OCI-LY1 (cell line): ENCODE results near the gene FANCC.
"Not testable (repeated sequence)": the region's sequence is repeated elsewhere in the genome, so short reads cannot be mapped to it uniquely, and the experiment has no call there.

Experiments used
- H2AFZ ChIP-seq: fragments of 200-600 bp; sonication (generic), shearing (Covaris generic); 2 replicates; pipeline ENCODE4 v1.6.0; 2014; ENCODE audit warnings: antibody characterized with exemption, mild to moderate bottlenecking, low read length
- H3F3A ChIP-seq: fragments of 200-600 bp; sonication (generic), shearing (Covaris generic); 2 replicates; pipeline ENCODE4 v1.6.0; 2014; ENCODE audit warnings: mild to moderate bottlenecking, antibody characterized with exemption, low read length, moderate library complexity; ENCODE audit not compliant: insufficient read depth
- H3K27ac ChIP-seq: fragments of 200-600 bp; sonication (generic); 2 replicates; pipeline ENCODE4 v1.5.1; 2014; ENCODE audit warnings: low read length, mixed run types, mild to moderate bottlenecking, low read depth; ENCODE audit not compliant: poor library complexity, severe bottlenecking
- H3K27me3 ChIP-seq: fragments of 200-600 bp; sonication (generic); 2 replicates; pipeline ENCODE4 v1.6.0; 2014; ENCODE audit warnings: antibody characterized with exemption, mild to moderate bottlenecking, low read length, moderate library complexity; ENCODE audit not compliant: insufficient read depth
- H3K36me3 ChIP-seq: fragments of 200-600 bp; sonication (generic); 2 replicates; pipeline ENCODE4 v1.6.1; 2014; ENCODE audit warnings: mild to moderate bottlenecking, antibody characterized with exemption, low read length, moderate library complexity, mixed read lengths; ENCODE audit not compliant: insufficient read depth
- H3K4me1 ChIP-seq: fragments of 200-600 bp; sonication (generic); 2 replicates; pipeline ENCODE4 v1.5.1; 2014; ENCODE audit warnings: mild to moderate bottlenecking, low read length, moderate library complexity; ENCODE audit not compliant: insufficient read depth, severe bottlenecking
- H3K4me2 ChIP-seq: fragments of 200-600 bp; sonication (generic), shearing (Covaris generic); 2 replicates; pipeline ENCODE4 v1.6.1; 2014; ENCODE audit warnings: low read length
- H3K4me3 ChIP-seq: fragments of 200-600 bp; sonication (generic); 2 replicates; pipeline ENCODE4 v1.5.1; 2014; ENCODE audit warnings: low read length, low read depth, mild to moderate bottlenecking, mixed read lengths; ENCODE audit not compliant: poor library complexity, severe bottlenecking
- H3K79me2 ChIP-seq: fragments of 200-600 bp; shearing (Covaris generic); 2 replicates; pipeline ENCODE4 v1.6.1; 2016; ENCODE audit warnings: mixed run types, low read length, mixed read lengths; ENCODE audit not compliant: insufficient read depth
- H3K9ac ChIP-seq: fragments of 200-600 bp; sonication (generic), shearing (Covaris generic); 2 replicates; pipeline ENCODE4 v1.6.1; 2014; ENCODE audit warnings: mild to moderate bottlenecking, low read length, mixed read lengths
- H3K9me2 ChIP-seq: fragments of 200-600 bp; sonication (generic), shearing (Covaris generic); 2 replicates; pipeline ENCODE4 v1.6.1; 2014; ENCODE audit warnings: low read depth, mild to moderate bottlenecking, low read length, mixed read lengths
- H3K9me3 ChIP-seq: fragments of 200-600 bp; shearing (Covaris generic); 2 replicates; pipeline ENCODE4 v1.6.1; 2014; ENCODE audit warnings: low read length, mixed read lengths
- H4K20me1 ChIP-seq: fragments of 200-600 bp; sonication (generic), shearing (Covaris generic); 2 replicates; pipeline ENCODE4 v1.6.0; 2016; ENCODE audit warnings: mild to moderate bottlenecking, low read length; ENCODE audit not compliant: insufficient read depth
- EZH2 ChIP-seq: fragments of 200-600 bp; sonication (generic), shearing (Covaris generic); IDR thresholded peaks from 2 replicates; pipeline ENCODE4 v1.8.0; 2017; ENCODE audit warnings: borderline replicate concordance, mixed run types, mild to moderate bottlenecking, antibody characterized with exemption, low read length, moderate library complexity, mixed read lengths
- TF ChIP-seq, protein P1 (sequence below): fragments of 200-600 bp; sonication (generic), shearing (Covaris generic); IDR thresholded peaks from 2 replicates; pipeline ENCODE4 v1.5.1; 2017; ENCODE audit warnings: mild to moderate bottlenecking, antibody characterized with exemption, low read length, moderate library complexity, mixed read lengths

FANCC gene

DNA sequence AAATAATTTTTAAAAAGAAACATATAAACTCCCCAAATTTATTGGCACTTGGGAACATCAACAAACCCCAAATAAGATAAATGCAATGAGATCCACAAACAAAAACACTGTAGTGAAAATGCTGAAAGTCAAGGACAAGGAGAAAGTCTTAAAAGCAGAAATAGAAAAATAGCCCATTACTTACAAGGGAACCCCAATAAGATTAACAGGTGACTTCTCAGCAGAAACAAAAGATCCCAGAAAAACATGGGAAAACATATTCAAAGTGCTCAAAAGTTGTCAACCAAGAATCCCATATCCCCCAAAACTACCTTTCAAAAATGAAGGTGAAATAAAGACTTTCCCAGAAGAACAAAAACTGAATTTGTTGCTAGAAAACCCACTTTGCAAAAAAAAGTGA is 40.0 kb downstream of the FANCC start:
- H3K9me2 ChIP-seq = no peaks in the 10 kb centered on the region
- TF ChIP-seq, protein P1, sequence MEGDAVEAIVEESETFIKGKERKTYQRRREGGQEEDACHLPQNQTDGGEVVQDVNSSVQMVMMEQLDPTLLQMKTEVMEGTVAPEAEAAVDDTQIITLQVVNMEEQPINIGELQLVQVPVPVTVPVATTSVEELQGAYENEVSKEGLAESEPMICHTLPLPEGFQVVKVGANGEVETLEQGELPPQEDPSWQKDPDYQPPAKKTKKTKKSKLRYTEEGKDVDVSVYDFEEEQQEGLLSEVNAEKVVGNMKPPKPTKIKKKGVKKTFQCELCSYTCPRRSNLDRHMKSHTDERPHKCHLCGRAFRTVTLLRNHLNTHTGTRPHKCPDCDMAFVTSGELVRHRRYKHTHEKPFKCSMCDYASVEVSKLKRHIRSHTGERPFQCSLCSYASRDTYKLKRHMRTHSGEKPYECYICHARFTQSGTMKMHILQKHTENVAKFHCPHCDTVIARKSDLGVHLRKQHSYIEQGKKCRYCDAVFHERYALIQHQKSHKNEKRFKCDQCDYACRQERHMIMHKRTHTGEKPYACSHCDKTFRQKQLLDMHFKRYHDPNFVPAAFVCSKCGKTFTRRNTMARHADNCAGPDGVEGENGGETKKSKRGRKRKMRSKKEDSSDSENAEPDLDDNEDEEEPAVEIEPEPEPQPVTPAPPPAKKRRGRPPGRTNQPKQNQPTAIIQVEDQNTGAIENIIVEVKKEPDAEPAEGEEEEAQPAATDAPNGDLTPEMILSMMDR = no peak
- TF ChIP-seq EZH2 = no peak
- H3K36me3 ChIP-seq = no peaks in the 10 kb centered on the region
- H3K27ac ChIP-seq = no peak overlapping the region
- no peaks in the 10 kb centered on the region for H3K27me3 ChIP-seq
- no peaks in the 10 kb centered on the region for H3F3A ChIP-seq
- H3K9ac ChIP-seq = no peak overlapping the region
- no peak overlapping the region for H2AFZ ChIP-seq
- H3K9me3 ChIP-seq = peaks cover 6% of the 10 kb centered on the region
- no peaks in the 10 kb centered on the region for H3K79me2 ChIP-seq
- no peak overlapping the region for H3K4me3 ChIP-seq
- no peak overlapping the region for H3K4me2 ChIP-seq
- H3K4me1 ChIP-seq = no peaks in the 10 kb centered on the region
- no peaks in the 10 kb centered on the region for H4K20me1 ChIP-seq

DNA sequence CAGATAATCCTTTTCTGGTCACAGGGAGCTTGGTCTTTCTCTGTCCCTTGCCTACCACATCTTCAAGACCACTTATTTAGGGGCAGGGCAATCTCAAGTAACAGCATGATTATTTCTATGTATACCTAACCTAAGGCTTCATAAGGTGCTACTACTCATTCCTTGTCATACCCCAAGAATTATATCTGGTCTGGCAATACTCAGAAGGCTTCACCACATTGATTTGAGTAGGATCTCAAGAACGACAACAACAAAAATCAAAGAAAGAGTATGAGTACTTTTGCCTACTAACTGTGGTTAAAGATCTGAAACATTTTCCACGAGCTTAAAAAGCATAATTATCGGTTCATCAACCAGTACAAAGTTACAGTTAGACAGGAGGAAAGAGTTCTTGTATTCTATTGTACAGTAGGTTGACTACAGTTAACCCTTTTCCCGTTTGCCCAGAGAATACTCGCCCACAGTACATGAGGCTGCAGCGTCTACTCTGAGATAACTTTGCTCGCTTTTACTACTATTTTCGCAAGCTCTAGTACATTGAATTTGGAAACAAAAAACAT is 41.0 kb downstream of the FANCC start:
- no peaks in the 10 kb centered on the region for H3F3A ChIP-seq
- no peak overlapping the region for H3K27ac ChIP-seq
- TF ChIP-seq EZH2 = no peak
- TF ChIP-seq, protein P1 = no peak
- no peak overlapping the region for H3K4me3 ChIP-seq
- no peaks in the 10 kb centered on the region for H3K4me1 ChIP-seq
- H3K36me3 ChIP-seq = no peaks in the 10 kb centered on the region
- no peak overlapping the region for H2AFZ ChIP-seq
- H4K20me1 ChIP-seq = no peaks in the 10 kb centered on the region
- no peaks in the 10 kb centered on the region for H3K79me2 ChIP-seq
- H3K9ac ChIP-seq = no peak overlapping the region
- no peaks in the 10 kb centered on the region for H3K9me2 ChIP-seq
- H3K4me2 ChIP-seq = no peak overlapping the region
- peaks cover 6% of the 10 kb centered on the region for H3K9me3 ChIP-seq
- no peaks in the 10 kb centered on the region for H3K27me3 ChIP-seq

DNA sequence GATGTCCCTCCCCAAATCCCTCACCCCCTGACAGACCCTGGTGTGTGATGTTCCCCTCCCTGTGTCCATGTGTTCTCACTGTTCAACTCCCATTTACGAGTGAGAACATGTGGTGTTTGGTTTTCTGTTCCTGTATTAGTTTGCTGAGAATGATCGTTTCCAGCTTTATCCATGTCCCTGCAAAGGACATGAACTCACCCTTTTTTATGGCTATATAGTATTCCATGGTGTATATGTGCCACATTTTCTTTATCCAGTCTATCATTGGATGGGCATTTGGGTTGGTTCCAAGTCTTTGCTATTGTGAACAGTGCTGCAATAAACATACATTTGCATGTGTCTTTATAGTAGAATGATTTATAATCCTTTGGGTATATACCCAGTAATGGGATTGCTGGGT is 43.3 kb downstream of the FANCC start:
- not testable (repeated sequence) for H3K4me3 ChIP-seq, H3K27me3 ChIP-seq, H3K4me2 ChIP-seq, H3K4me1 ChIP-seq, H3K9me3 ChIP-seq, H3K9ac ChIP-seq, H3K79me2 ChIP-seq, H3K27ac ChIP-seq, H2AFZ ChIP-seq, H3K9me2 ChIP-seq, H4K20me1 ChIP-seq, H3F3A ChIP-seq, H3K36me3 ChIP-seq

DNA sequence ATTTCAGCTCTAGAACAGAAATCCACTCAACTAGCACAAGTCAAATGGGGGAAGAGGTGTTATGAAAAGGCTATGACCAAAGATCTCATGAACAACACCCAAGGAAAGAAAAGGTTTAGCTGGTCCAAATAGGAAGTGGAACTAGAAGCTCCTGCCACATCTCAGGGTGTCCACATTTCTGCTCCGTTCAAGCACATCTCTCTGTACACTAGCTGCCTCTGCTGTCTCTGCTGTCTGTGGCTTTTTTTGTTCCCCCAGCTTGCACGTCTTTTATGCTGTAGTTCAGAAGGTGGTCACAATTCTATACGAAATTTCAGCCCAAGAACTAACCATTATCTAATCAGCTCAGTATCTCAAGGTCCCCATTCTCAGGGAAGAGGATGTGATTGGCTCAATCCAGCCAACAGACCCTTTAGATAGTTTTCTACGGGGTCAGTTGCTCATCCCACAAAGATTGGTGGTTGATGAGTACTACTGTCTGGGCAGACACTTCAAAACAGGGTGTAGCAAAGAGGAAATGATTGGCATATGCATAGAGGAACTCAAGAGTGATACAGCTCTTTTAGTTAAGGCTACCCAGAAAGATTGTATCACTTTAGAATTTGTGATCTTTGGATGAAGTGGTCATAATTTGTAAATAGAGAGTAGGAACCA is 44.0 kb downstream of the FANCC start:
- Histone ChIP-seq H3K36me3 (no peaks in the 10 kb centered on the region), H3K9me2 (no peaks in the 10 kb centered on the region), H3K27me3 (no peaks in the 10 kb centered on the region), H2AFZ (no peak overlapping the region), H3K4me3 (no peak overlapping the region), H3K79me2 (no peaks in the 10 kb centered on the region), H3K27ac (no peak overlapping the region), H3K9me3 (no peaks in the 10 kb centered on the region), H3K9ac (no peak overlapping the region), H3F3A (no peaks in the 10 kb centered on the region), H3K4me1 (no peaks in the 10 kb centered on the region), H4K20me1 (no peaks in the 10 kb centered on the region), H3K4me2 (no peak overlapping the region; the same call in 1 of the 2 replicates)
- TF ChIP-seq EZH2 = no peak
- TF ChIP-seq, protein P1 = no peak
